Mesenchymal stem cell (in vitro differentiated cells and primary cell): Measurements from ENCODE around the gene LMTK2.

Source experiments
- DNase-seq: peaks from one replicate; pipeline ENCODE4 v3.0.0-alpha.2; 2013
- H2AFZ ChIP-seq: one replicate; pipeline ENCODE4 v1.6.1; 2013; ENCODE audit warnings: low read depth, mild to moderate bottlenecking, control low read depth, inconsistent platforms, low read length, moderate library complexity
- H2AK5ac ChIP-seq: 2 replicates; pipeline ENCODE4 v1.6.1; 2013; ENCODE audit warnings: low read length, moderate library complexity, mild to moderate bottlenecking, inconsistent platforms; ENCODE audit not compliant: severe bottlenecking
- H2BK120ac ChIP-seq: one replicate; pipeline ENCODE4 v1.6.1; 2013; ENCODE audit warnings: low read depth, mild to moderate bottlenecking, inconsistent platforms, low read length, moderate library complexity
- H2BK12ac ChIP-seq, 2 experiments: one replicate each; pipeline ENCODE4 v1.6.1; 2013; ENCODE audit warnings: inconsistent platforms in 2 of 2, low read length in 2 of 2, mild to moderate bottlenecking in 2 of 2, moderate library complexity in 2 of 2, control low read depth in 1 of 2
- H2BK15ac ChIP-seq: one replicate; pipeline ENCODE4 v1.6.1; 2013; ENCODE audit warnings: mild to moderate bottlenecking, low read depth, inconsistent platforms; ENCODE audit not compliant: poor library complexity, severe bottlenecking
- H2BK5ac ChIP-seq: 2 replicates; pipeline ENCODE4 v1.6.1; 2013; ENCODE audit warnings: low read depth, mild to moderate bottlenecking, low read length, control low read depth, inconsistent platforms; ENCODE audit not compliant: poor library complexity, severe bottlenecking
- H3K14ac ChIP-seq, 2 experiments: one replicate each; pipeline ENCODE4 v1.6.1; 2013; ENCODE audit warnings: inconsistent platforms in 2 of 2, low read length in 2 of 2, control low read depth in 1 of 2, mild to moderate bottlenecking in 1 of 2, moderate library complexity in 1 of 2
- H3K18ac ChIP-seq, 2 experiments: one replicate each; pipeline ENCODE4 v1.6.1; 2013; ENCODE audit warnings: inconsistent platforms in 2 of 2, low read length in 2 of 2, control low read depth in 1 of 2, low read depth in 1 of 2, mild to moderate bottlenecking in 1 of 2
- H3K23ac ChIP-seq, 2 experiments: one replicate each; pipeline ENCODE4 v1.6.1; 2013; ENCODE audit warnings: inconsistent platforms in 2 of 2, low read length in 2 of 2, mild to moderate bottlenecking in 2 of 2, moderate library complexity in 2 of 2, control low read depth in 1 of 2
- H3K27ac ChIP-seq: 2 replicates; pipeline ENCODE4 v1.5.1; 2013; ENCODE audit warnings: mild to moderate bottlenecking, moderate library complexity, low read length, control low read depth, inconsistent platforms; ENCODE audit not compliant: poor library complexity, severe bottlenecking
- H3K27me3 ChIP-seq, 2 experiments: 2 replicates each; pipeline versions ENCODE4 v1.6.1 to v1.7.0; 2013; ENCODE audit warnings: low read length in 2 of 2, mild to moderate bottlenecking in 2 of 2, moderate library complexity in 2 of 2, control low read depth in 1 of 2, inconsistent platforms in 1 of 2; ENCODE audit not compliant: control insufficient read depth in 1 of 2, insufficient read depth in 1 of 2
- H3K36me3 ChIP-seq, 2 experiments: 2 replicates each; pipeline versions ENCODE4 v1.6.1 to v1.7.0; 2013; ENCODE audit warnings: low read length in 2 of 2, control low read depth in 1 of 2, inconsistent platforms in 1 of 2, low read depth in 1 of 2, mild to moderate bottlenecking in 1 of 2; ENCODE audit not compliant: insufficient read depth in 2 of 2, control insufficient read depth in 1 of 2
- H3K4ac ChIP-seq, 2 experiments: one replicate each; pipeline ENCODE4 v1.6.1; 2013; ENCODE audit warnings: inconsistent platforms in 2 of 2, low read length in 2 of 2, mild to moderate bottlenecking in 2 of 2, moderate library complexity in 2 of 2, control low read depth in 1 of 2, low read depth in 1 of 2
- H3K4me1 ChIP-seq: 2 replicates; pipeline ENCODE4 v1.6.1; 2013; ENCODE audit warnings: low read depth, low read length, control low read depth; ENCODE audit not compliant: control insufficient read depth, insufficient read depth
- H3K4me2 ChIP-seq: 2 replicates; pipeline ENCODE4 v1.6.1; 2013; ENCODE audit warnings: low read length, mild to moderate bottlenecking, inconsistent platforms; ENCODE audit not compliant: poor library complexity, severe bottlenecking
- H3K4me3 ChIP-seq, 2 experiments: 2 replicates each; pipeline versions ENCODE4 v1.5.1 to v1.7.0; 2013; ENCODE audit warnings: low read length in 2 of 2, mild to moderate bottlenecking in 2 of 2, control low read depth in 1 of 2, low read depth in 1 of 2; ENCODE audit not compliant: insufficient read depth in 1 of 2
- H3K79me1 ChIP-seq: replicated peaks from 2 replicates; pipeline ENCODE4 v1.6.1; 2013; ENCODE audit warnings: mild to moderate bottlenecking, control low read depth, low read length, inconsistent platforms; ENCODE audit not compliant: poor library complexity, severe bottlenecking
- H3K9ac ChIP-seq: 2 replicates; pipeline ENCODE4 v1.7.0; 2013; ENCODE audit warnings: mild to moderate bottlenecking, low read length, moderate library complexity
- H3K9me3 ChIP-seq: 2 replicates; pipeline ENCODE4 v1.7.0; 2013; ENCODE audit warnings: mild to moderate bottlenecking, low read length; ENCODE audit not compliant: control insufficient read depth
- H4K8ac ChIP-seq: one replicate; pipeline ENCODE4 v1.6.1; 2013; ENCODE audit warnings: inconsistent platforms, mild to moderate bottlenecking, low read length, moderate library complexity
- H4K91ac ChIP-seq: one replicate; pipeline ENCODE4 v1.6.1; 2013; ENCODE audit warnings: mild to moderate bottlenecking, low read length, inconsistent platforms
- WGBS: methylation state at CpG from one replicate; pipeline ENCODE4 v1.1.7; 2013; ENCODE audit warnings: mixed read lengths; 5-methylcytosine and 5-hydroxymethylcytosine counted together

The LMTK2 gene

GRCh38 chr7:98156700-98157099, 50.0 kb downstream of the LMTK2 start:
- Histone ChIP-seq H2BK12ac (no peak overlapping the region), H2BK120ac (no peak overlapping the region), H2AFZ (no peak overlapping the region), H3K9me3 (no peaks in the 10 kb centered on the region), H3K9ac (no peak overlapping the region), H2AK5ac (no peak overlapping the region), H3K4me2 (no peak overlapping the region), H3K27ac (no peak overlapping the region), H3K4me1 (no peaks in the 10 kb centered on the region), H3K79me1 (peaks cover 18% of the 10 kb centered on the region), H3K36me3 (peaks cover 14 to 35% of the 10 kb centered on the region in 2 experiments), H3K18ac (no peak overlapping the region), H3K4me3 (no peak overlapping the region), H3K23ac (no peak overlapping the region), H3K14ac (no peak overlapping the region), H4K91ac (no peak overlapping the region), H2BK15ac (no peak overlapping the region), H4K8ac (no peak overlapping the region), H3K27me3 (no peaks in the 10 kb centered on the region), H2BK5ac (no peak overlapping the region), H3K4ac (no peak overlapping the region)
- over 99% methylated on average over 5 of the region's 5 CpGs for WGBS
- no peak for DNase-seq

- no peak overlapping the region for H3K9ac ChIP-seq
Measured at GRCh38 chr7:98157761-98158160, 51.1 kb downstream of the LMTK2 start.

GRCh38 chr7:98162758-98163157, 56.1 kb downstream of the LMTK2 start:
- Histone ChIP-seq H3K9me3 (no peaks in the 10 kb centered on the region), H4K8ac (no peak overlapping the region), H2BK12ac (no peak overlapping the region), H4K91ac (no peak overlapping the region), H3K4me1 (peaks cover 6% of the 10 kb centered on the region), H3K14ac (no peak overlapping the region), H2AFZ (no peak overlapping the region), H2BK5ac (no peak overlapping the region), H3K4me3 (no peak overlapping the region), H2BK120ac (no peak overlapping the region), H2AK5ac (no peak overlapping the region), H2BK15ac (no peak overlapping the region), H3K9ac (no peak overlapping the region), H3K4ac (no peak overlapping the region), H3K36me3 (peaks cover 6 to 7% of the 10 kb centered on the region in 2 experiments), H3K79me1 (peaks cover 31% of the 10 kb centered on the region), H3K27me3 (no peaks in the 10 kb centered on the region), H3K18ac (no peak overlapping the region), H3K4me2 (no peak overlapping the region), H3K23ac (no peak overlapping the region), H3K27ac (no peak overlapping the region)
- DNase-seq = no peak
- WGBS = 97% methylated on average over 3 of the region's 3 CpGs

More at GRCh38 chr7:98157761-98158160, 51.1 kb downstream of the LMTK2 start:
- Histone ChIP-seq H3K79me1 (peaks cover 15% of the 10 kb centered on the region), H3K9me3 (no peaks in the 10 kb centered on the region), H3K4ac (no peak overlapping the region), H4K91ac (no peak overlapping the region), H2BK120ac (no peak overlapping the region), H4K8ac (no peak overlapping the region), H3K27ac (no peak overlapping the region), H2BK5ac (no peak overlapping the region), H3K27me3 (no peaks in the 10 kb centered on the region), H2AK5ac (no peak overlapping the region), H3K4me1 (no peaks in the 10 kb centered on the region), H2AFZ (no peak overlapping the region), H3K23ac (no peak overlapping the region), H3K36me3 (peaks cover 9 to 24% of the 10 kb centered on the region in 2 experiments), H3K4me2 (no peak overlapping the region), H3K18ac (no peak overlapping the region), H2BK15ac (no peak overlapping the region), H3K14ac (no peak overlapping the region), H2BK12ac (no peak overlapping the region), H3K4me3 (no peak overlapping the region)
- no peak for DNase-seq
- 94% methylated on average over 4 of the region's 4 CpGs for WGBS

GRCh38 chr7:98163269-98163668, 56.6 kb downstream of the LMTK2 start:
- Histone ChIP-seq H3K4me2 (no peak overlapping the region), H2AK5ac (no peak overlapping the region), H3K4me3 (no peak overlapping the region), H3K9ac (no peak overlapping the region), H2BK12ac (no peak overlapping the region), H2BK5ac (no peak overlapping the region), H3K23ac (no peak overlapping the region), H3K36me3 (peaks cover 6 to 7% of the 10 kb centered on the region in 2 experiments), H3K27me3 (no peaks in the 10 kb centered on the region), H2BK120ac (no peak overlapping the region), H4K8ac (no peak overlapping the region), H3K79me1 (peaks cover 30% of the 10 kb centered on the region), H3K27ac (no peak overlapping the region), H2BK15ac (no peak overlapping the region), H3K4ac (no peak overlapping the region), H3K9me3 (no peaks in the 10 kb centered on the region), H3K18ac (no peak overlapping the region), H4K91ac (no peak overlapping the region), H2AFZ (no peak overlapping the region), H3K4me1 (peaks cover 6% of the 10 kb centered on the region), H3K14ac (no peak overlapping the region)
- WGBS = 84% methylated on average over 7 of the region's 7 CpGs
- DNase-seq = no peak
